GM10248 (cell line): ENCODE measurements around the gene CDH12.

Experiments used
- CTCF ChIA-PET: fragments of 300-600 bp; sonication (Branson Sonifier 250); formaldehyde crosslinking; extraction: SDS; loops from one replicate; lab custom pipeline; 2021; ENCODE audit warnings: antibody characterized with exemption; lab: Yijun Ruan, JAX
- POLR2A ChIA-PET: fragments of 350-650 bp; sonication (Branson Sonifier 250); formaldehyde crosslinking; extraction: SDS; loops from one replicate; lab custom pipeline; 2020; ENCODE audit warnings: antibody characterized with exemption; lab: Yijun Ruan, JAX
- DNase-seq: peaks from one replicate; pipeline ENCODE4 v3.0.0; 2012; ENCODE audit errors: extremely low spot score
- TF ChIP-seq, protein P1 (sequence below): IDR thresholded peaks from 2 replicates; pipeline ENCODE4 v1.5.1; 2012; ENCODE audit warnings: mild to moderate bottlenecking, low read depth; ENCODE audit errors: extremely low read depth, missing control alignments, control extremely low read depth

Gene CDH12

DNA sequence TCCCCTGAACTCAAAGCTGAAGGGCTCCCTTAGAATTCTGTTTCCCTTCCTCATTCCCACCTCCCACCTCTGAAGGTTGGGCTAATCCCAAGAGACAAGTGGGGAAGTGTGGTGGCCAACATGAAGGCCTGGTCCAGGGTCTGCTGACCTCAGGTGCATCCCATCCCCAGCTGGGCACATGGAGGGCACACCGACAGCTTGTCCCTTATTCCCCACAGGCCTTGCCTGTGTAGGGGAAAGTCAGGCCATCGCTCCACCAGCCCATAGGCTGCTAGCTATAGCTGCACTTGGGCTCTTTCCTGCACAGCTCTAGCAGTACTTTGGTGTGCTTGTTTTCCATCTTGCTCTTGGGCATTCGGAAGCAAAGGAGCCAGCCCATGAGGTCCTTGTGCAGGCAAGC lies 247.7 kb downstream of the CDH12 start:
- CTCF ChIA-PET: no interaction called here
- TF ChIP-seq, protein P1, sequence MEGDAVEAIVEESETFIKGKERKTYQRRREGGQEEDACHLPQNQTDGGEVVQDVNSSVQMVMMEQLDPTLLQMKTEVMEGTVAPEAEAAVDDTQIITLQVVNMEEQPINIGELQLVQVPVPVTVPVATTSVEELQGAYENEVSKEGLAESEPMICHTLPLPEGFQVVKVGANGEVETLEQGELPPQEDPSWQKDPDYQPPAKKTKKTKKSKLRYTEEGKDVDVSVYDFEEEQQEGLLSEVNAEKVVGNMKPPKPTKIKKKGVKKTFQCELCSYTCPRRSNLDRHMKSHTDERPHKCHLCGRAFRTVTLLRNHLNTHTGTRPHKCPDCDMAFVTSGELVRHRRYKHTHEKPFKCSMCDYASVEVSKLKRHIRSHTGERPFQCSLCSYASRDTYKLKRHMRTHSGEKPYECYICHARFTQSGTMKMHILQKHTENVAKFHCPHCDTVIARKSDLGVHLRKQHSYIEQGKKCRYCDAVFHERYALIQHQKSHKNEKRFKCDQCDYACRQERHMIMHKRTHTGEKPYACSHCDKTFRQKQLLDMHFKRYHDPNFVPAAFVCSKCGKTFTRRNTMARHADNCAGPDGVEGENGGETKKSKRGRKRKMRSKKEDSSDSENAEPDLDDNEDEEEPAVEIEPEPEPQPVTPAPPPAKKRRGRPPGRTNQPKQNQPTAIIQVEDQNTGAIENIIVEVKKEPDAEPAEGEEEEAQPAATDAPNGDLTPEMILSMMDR: no peak
- DNase-seq: no peak
- POLR2A ChIA-PET: no interaction called here

DNA sequence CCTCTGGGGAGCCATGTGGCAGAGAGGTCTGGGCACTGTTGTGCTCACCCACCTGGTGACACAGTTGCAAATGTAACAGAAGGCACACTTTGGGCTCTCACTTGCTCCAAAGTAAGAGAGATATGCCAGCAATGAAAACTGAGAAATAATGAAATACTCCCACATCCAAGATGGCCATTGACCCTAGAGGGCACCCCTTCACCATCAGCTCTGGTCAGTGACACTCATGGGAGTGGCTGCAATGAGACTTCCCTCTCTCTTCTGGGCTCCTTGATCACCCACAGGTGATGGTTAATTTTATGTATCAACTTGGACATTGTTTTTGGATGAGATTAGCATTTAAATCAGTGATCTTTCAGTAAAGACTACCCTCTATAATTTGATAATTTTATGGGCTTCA lies 248.4 kb downstream of the CDH12 start:
- ChIA-PET CTCF (no interaction called here), POLR2A (no interaction called here)
- DNase-seq: no peak
- TF ChIP-seq, protein P1: no peak

DNA sequence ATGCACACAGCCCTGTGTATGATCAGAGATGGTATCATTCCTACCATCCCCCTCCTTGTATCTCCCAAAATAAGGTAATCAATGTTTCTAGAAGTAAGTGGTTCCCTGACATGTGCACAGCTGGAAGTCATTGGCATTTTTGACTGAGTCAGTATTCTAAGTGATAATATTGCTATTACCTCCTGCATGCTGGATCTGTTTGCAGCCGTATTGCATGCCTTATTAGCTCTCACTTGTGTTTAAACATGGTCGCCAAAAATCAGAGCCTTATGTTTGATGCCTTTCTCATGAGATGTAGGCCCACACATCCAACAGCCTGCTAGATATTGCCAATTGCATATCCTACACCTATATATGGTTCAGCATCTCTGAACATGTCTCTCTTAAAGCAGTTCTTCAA lies 254.3 kb downstream of the CDH12 start:
- TF ChIP-seq, protein P1: no peak
- no peak for DNase-seq
- ChIA-PET CTCF (no interaction called here), POLR2A (no interaction called here)

- ChIA-PET CTCF (no interaction called here), POLR2A (no interaction called here)
- TF ChIP-seq, protein P1: no peak
- DNase-seq: no peak
Observed at GRCh38 chr5:22596404-22596970, 256.7 kb downstream of the CDH12 start.

DNA sequence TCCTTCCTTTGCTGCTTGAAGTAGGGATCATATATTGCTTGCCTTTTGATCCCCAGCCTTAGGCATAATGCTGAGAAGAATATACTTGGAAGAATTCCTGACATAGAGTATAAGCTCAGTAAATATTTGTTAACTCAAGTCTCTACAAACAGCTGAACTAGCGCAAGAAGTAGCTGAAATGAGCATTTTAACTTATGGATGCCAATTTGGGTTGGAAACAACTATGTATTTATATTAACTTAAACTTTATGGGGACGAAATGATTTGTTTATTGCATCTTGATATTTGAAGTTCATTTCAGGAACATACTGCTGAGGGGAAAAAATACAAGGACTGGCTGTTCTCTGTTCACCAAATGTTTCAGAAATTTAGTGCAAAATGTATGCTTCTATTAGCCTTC lies 258.7 kb downstream of the CDH12 start:
- ChIA-PET POLR2A (no interaction called here), CTCF (interaction anchor here (1.8 kb wide), 1 partner anchor 9 kb away, joined by 4 read pairs; no protein-coding TSS in a partner anchor)
- DNase-seq: no peak
- TF ChIP-seq, protein P1: no peak

- TF ChIP-seq, protein P1: no peak
- ChIA-PET POLR2A (no interaction called here), CTCF (interaction anchor here (1.8 kb wide), 1 partner anchor 8 kb away, joined by 4 read pairs; no protein-coding TSS in a partner anchor)
- peak; percentile 6 for DNase-seq
Observed at GRCh38 chr5:22593592-22593991, 259.6 kb downstream of the CDH12 start.

DNA sequence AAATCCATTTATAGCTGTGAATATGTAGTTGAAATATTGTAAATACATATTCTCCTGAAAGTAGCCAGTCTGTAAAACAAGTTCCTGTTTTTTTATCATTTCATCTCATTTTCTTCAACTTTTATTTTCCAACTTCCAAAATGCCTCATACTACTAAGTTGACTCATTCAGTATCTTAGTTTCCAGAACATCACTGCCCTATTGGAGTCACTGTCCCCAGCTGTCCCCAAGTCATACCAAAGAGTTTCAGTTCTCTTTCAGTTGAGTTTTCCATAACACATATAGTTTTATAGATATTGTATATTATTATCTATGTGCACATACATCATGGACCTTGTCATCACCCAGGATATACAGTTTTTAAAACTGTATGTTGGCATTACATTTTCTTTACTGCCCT lies 261.7 kb downstream of the CDH12 start:
- POLR2A ChIA-PET: no interaction called here
- TF ChIP-seq, protein P1: no peak
- CTCF ChIA-PET: no interaction called here
- DNase-seq: no peak
